ENCODE measurements around the gene PNPLA6. TPM values are rescaled to one million over a fixed set of nuclear protein-coding genes. Genes with fewer than 3 reads are reported as not detected.

PNPLA6 gene
- total RNA-seq, 1 experiment from 2014 or later: 176 TPM

DNA sequence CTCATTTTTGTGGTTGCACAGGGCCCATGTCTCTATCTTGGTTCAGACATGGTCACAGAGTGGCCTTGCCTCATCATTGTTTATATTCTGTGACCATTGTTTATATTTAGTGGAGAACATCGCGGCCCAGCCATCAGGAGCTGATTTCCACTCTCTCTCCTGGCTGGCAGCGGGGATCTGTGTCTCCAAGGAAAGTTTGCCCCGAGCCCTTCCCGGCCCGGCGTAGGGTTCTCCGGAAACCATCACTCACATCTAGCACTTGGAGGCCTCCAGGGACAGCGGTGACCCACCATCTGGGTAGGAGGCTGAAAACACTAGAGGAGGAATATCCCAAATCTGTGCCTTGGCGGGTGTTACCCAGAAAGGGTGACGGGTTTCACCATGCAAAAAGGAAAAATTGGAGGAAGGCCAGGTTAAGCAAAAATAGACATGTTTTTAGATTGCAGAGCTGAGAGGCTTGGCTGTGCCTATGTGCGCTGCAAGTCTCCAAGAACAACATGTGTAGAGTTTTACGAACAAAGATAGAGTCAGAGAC lies 20.3 kb upstream of the PNPLA6 start:
- in situ Hi-C loops (cut with HindIII; ENCODE audit: low pct_unique_long_range_greater_than_20kb, low sequenced_read_pairs) (no loop called here), intact Hi-C loops (cut with micrococcal nuclease; ENCODE audit: unreplicated experiment) (no loop called here)
- TF ChIP-seq, protein P1, sequence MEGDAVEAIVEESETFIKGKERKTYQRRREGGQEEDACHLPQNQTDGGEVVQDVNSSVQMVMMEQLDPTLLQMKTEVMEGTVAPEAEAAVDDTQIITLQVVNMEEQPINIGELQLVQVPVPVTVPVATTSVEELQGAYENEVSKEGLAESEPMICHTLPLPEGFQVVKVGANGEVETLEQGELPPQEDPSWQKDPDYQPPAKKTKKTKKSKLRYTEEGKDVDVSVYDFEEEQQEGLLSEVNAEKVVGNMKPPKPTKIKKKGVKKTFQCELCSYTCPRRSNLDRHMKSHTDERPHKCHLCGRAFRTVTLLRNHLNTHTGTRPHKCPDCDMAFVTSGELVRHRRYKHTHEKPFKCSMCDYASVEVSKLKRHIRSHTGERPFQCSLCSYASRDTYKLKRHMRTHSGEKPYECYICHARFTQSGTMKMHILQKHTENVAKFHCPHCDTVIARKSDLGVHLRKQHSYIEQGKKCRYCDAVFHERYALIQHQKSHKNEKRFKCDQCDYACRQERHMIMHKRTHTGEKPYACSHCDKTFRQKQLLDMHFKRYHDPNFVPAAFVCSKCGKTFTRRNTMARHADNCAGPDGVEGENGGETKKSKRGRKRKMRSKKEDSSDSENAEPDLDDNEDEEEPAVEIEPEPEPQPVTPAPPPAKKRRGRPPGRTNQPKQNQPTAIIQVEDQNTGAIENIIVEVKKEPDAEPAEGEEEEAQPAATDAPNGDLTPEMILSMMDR (IDR thresholded peaks at IDR 0.05): no peak
- TF ChIP-seq POLR2AphosphoS5 (IDR thresholded peaks at IDR 0.05; ENCODE audit: low read depth, low read length): no peak
- TF ChIP-seq SIN3A (IDR thresholded peaks at IDR 0.05; ENCODE audit: borderline replicate concordance, insufficient read depth, low read depth, low read length): no peak
- TF ChIP-seq, protein P2, sequence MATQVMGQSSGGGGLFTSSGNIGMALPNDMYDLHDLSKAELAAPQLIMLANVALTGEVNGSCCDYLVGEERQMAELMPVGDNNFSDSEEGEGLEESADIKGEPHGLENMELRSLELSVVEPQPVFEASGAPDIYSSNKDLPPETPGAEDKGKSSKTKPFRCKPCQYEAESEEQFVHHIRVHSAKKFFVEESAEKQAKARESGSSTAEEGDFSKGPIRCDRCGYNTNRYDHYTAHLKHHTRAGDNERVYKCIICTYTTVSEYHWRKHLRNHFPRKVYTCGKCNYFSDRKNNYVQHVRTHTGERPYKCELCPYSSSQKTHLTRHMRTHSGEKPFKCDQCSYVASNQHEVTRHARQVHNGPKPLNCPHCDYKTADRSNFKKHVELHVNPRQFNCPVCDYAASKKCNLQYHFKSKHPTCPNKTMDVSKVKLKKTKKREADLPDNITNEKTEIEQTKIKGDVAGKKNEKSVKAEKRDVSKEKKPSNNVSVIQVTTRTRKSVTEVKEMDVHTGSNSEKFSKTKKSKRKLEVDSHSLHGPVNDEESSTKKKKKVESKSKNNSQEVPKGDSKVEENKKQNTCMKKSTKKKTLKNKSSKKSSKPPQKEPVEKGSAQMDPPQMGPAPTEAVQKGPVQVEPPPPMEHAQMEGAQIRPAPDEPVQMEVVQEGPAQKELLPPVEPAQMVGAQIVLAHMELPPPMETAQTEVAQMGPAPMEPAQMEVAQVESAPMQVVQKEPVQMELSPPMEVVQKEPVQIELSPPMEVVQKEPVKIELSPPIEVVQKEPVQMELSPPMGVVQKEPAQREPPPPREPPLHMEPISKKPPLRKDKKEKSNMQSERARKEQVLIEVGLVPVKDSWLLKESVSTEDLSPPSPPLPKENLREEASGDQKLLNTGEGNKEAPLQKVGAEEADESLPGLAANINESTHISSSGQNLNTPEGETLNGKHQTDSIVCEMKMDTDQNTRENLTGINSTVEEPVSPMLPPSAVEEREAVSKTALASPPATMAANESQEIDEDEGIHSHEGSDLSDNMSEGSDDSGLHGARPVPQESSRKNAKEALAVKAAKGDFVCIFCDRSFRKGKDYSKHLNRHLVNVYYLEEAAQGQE (IDR thresholded peaks at IDR 0.05; ENCODE audit: insufficient read depth in 1 of 2, low read depth in 2 of 2, low read length in 1 of 2): no peak
- TF ChIP-seq TCF7L2 (IDR thresholded peaks at IDR 0.05; ENCODE audit: low read depth, low read length): no peak
- Histone ChIP-seq H3K4me3 (ENCODE audit: low read depth in 2 of 2, low read length in 2 of 2) (peak overlapping the region; percentile 37 to 57), H3K4me1 (ENCODE audit: control insufficient read depth, insufficient read depth, low read length) (peaks cover 5% of the 10 kb centered on the region), H3K36me3 (ENCODE audit: control insufficient read depth, insufficient read depth, low read length) (no peaks in the 10 kb centered on the region), H3K9me3 (ENCODE audit: control insufficient read depth, insufficient read depth, low read depth, low read length) (no peaks in the 10 kb centered on the region), H3K27ac (ENCODE audit: low read length) (peak overlapping the region; percentile 84), H3K27me3 (ENCODE audit: control insufficient read depth, insufficient read depth, low read length) (no peaks in the 10 kb centered on the region)
- ChIA-PET CTCF (no interaction called here), POLR2A (no interaction called here)
- no TSS peak for BruUV-seq (replicated peaks)
- ATAC-seq (no peak), DNase-seq (ENCODE audit: low read depth, low spot score) (no peak)

DNA sequence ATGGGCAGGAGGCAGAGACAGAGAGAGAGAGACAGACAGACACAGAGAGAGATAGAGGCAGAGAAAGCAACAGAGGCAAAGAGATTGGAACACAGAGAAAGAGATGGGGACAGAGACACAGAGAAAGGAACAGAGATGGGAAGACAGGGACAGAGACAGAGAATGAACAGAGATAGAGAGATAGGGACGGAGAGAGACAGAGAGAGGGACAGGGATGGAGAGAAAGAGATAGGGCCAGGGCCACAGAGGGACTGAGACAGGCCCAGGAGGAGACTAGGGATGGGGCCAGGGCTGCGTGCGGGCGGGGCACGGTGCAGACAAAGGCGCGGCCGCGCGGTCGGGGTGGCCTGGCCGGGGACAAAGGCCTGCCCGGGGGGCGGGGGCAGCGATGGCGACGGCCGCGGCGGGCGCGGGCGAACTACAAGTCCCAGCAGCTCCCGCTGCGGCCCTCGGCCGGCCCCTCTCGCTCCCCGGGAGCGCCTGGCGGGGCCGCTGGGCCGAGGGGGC lies 19.8 kb upstream of the PNPLA6 start, which contains the start of gene ZNF358:
Gene ZNF358 (plus strand): TSS at position 459 of the 507 bp plus-strand sequence. CDS start 3,140 bp downstream, outside the sequence.
- no TSS peak for BruUV-seq (replicated peaks)
- CTCF ChIA-PET: no interaction called here

More for the DNA sequence above, 19.8 kb upstream of the PNPLA6 start, which contains the start of gene ZNF358:
- Histone ChIP-seq H3K27me3 (ENCODE audit: control insufficient read depth, insufficient read depth, low read length) (no peaks in the 10 kb centered on the region), H3K36me3 (ENCODE audit: control insufficient read depth, insufficient read depth, low read length) (no peaks in the 10 kb centered on the region), H3K9me3 (ENCODE audit: control insufficient read depth, insufficient read depth, low read depth, low read length) (no peaks in the 10 kb centered on the region), H3K27ac (ENCODE audit: low read length) (peak within 1 kb of the TSS; percentile 84), H3K4me1 (ENCODE audit: control insufficient read depth, insufficient read depth, low read length) (peaks cover 5% of the 10 kb centered on the region), H3K4me3 (ENCODE audit: low read depth in 2 of 2, low read length in 2 of 2) (peak within 1 kb of the TSS; percentile 44 to 57)
- intact Hi-C loops (cut with micrococcal nuclease; ENCODE audit: unreplicated experiment) (no loop called here), in situ Hi-C loops (cut with HindIII; ENCODE audit: low pct_unique_long_range_greater_than_20kb, low sequenced_read_pairs) (no loop called here)
- POLR2A ChIA-PET: no interaction called here
- DNase-seq (ENCODE audit: low read depth, low spot score): no peak
- TF ChIP-seq, protein P2 (IDR thresholded peaks at IDR 0.05; ENCODE audit: insufficient read depth in 1 of 2, low read depth in 2 of 2, low read length in 1 of 2): no peak
- TF ChIP-seq POLR2AphosphoS5 (IDR thresholded peaks at IDR 0.05; ENCODE audit: low read depth, low read length) (no peak), TCF7L2 (IDR thresholded peaks at IDR 0.05; ENCODE audit: low read depth, low read length) (no peak), SIN3A (IDR thresholded peaks at IDR 0.05; ENCODE audit: borderline replicate concordance, insufficient read depth, low read depth, low read length) (no peak)
- TF ChIP-seq, protein P1 (IDR thresholded peaks at IDR 0.05): no peak
- ATAC-seq: peak; percentile 96

Measured in Panc1 (cell line).